ENCODE measurements around the gene ACOX3. TPM values are rescaled to one million over a fixed set of nuclear protein-coding genes. Genes with fewer than 3 reads are reported as not detected.

Gene ACOX3
- total RNA-seq, 1 experiment from 2014 or later: 17.9 TPM

GRCh38 chr4:8383451-8384160 lies 56.9 kb downstream of the ACOX3 start:
- DNase-seq (ENCODE audit: unreplicated experiment): no peak
- TF ChIP-seq CTCF (IDR thresholded peaks at IDR 0.05; ENCODE audit: unreplicated experiment): no peak
- no peak overlapping the region for H3K4me3 Mint-ChIP-seq (ENCODE audit: unreplicated experiment)
- H3K9me3 Mint-ChIP-seq (ENCODE audit: unreplicated experiment): no peaks in the 10 kb centered on the region
- ChIA-PET POLR2A (no interaction called here), CTCF (interaction anchor here (0.6 kb wide), 1 partner anchor 20 kb away, joined by 3 read pairs; no protein-coding TSS in a partner anchor)
- H3K4me1 Mint-ChIP-seq (ENCODE audit: insufficient read depth, unreplicated experiment): peaks cover 9% of the 10 kb centered on the region
- H3K27me3 Mint-ChIP-seq (ENCODE audit: insufficient read depth, unreplicated experiment): no peaks in the 10 kb centered on the region
- intact Hi-C loops (cut with micrococcal nuclease): no loop called here
- no TSS peak for BruUV-seq (replicated peaks)
- peaks cover 18% of the 10 kb centered on the region for H3K36me3 Mint-ChIP-seq (ENCODE audit: insufficient read depth, unreplicated experiment)
- no peak overlapping the region for H3K27ac Mint-ChIP-seq (ENCODE audit: low read depth, unreplicated experiment)

- ChIA-PET POLR2A (no interaction called here), CTCF (no interaction called here)
- Mint-ChIP-seq H3K4me3 (ENCODE audit: unreplicated experiment) (no peak overlapping the region), H3K4me1 (ENCODE audit: insufficient read depth, unreplicated experiment) (peaks cover 7% of the 10 kb centered on the region), H3K9me3 (ENCODE audit: unreplicated experiment) (no peaks in the 10 kb centered on the region), H3K27me3 (ENCODE audit: insufficient read depth, unreplicated experiment) (no peaks in the 10 kb centered on the region), H3K36me3 (ENCODE audit: insufficient read depth, unreplicated experiment) (peaks cover 13% of the 10 kb centered on the region), H3K27ac (ENCODE audit: low read depth, unreplicated experiment) (no peak overlapping the region)
- intact Hi-C loops (cut with micrococcal nuclease): no loop called here
- BruUV-seq (replicated peaks): no TSS peak
- no peak for DNase-seq (ENCODE audit: unreplicated experiment)
- TF ChIP-seq CTCF (IDR thresholded peaks at IDR 0.05; ENCODE audit: unreplicated experiment): no peak
Observed at GRCh38 chr4:8383016-8383415, 57.5 kb downstream of the ACOX3 start.

GRCh38 chr4:8381814-8382581 lies 58.5 kb downstream of the ACOX3 start:
- H3K9me3 Mint-ChIP-seq (ENCODE audit: unreplicated experiment): no peaks in the 10 kb centered on the region
- DNase-seq (ENCODE audit: unreplicated experiment): no peak
- peaks cover 5% of the 10 kb centered on the region for H3K36me3 Mint-ChIP-seq (ENCODE audit: insufficient read depth, unreplicated experiment)
- H3K4me1 Mint-ChIP-seq (ENCODE audit: insufficient read depth, unreplicated experiment): no peaks in the 10 kb centered on the region
- CTCF ChIA-PET: no interaction called here
- POLR2A ChIA-PET: no interaction called here
- H3K27ac Mint-ChIP-seq (ENCODE audit: low read depth, unreplicated experiment): no peak overlapping the region
- no peaks in the 10 kb centered on the region for H3K27me3 Mint-ChIP-seq (ENCODE audit: insufficient read depth, unreplicated experiment)
- BruUV-seq (replicated peaks): no TSS peak
- H3K4me3 Mint-ChIP-seq (ENCODE audit: unreplicated experiment): no peak overlapping the region
- intact Hi-C loops (cut with micrococcal nuclease): no loop called here
- no peak for TF ChIP-seq CTCF (IDR thresholded peaks at IDR 0.05; ENCODE audit: unreplicated experiment)

GRCh38 chr4:8380511-8381415 lies 59.8 kb downstream of the ACOX3 start:
- H3K4me1 Mint-ChIP-seq (ENCODE audit: insufficient read depth, unreplicated experiment): no peaks in the 10 kb centered on the region
- no peak overlapping the region for H3K4me3 Mint-ChIP-seq (ENCODE audit: unreplicated experiment)
- ChIA-PET CTCF (interaction anchor here (0.7 to 0.8 kb wide), 2 partner anchors 138 to 278 kb away, joined by 3 read pairs; no protein-coding TSS in a partner anchor), POLR2A (no interaction called here)
- no peak overlapping the region for H3K27ac Mint-ChIP-seq (ENCODE audit: low read depth, unreplicated experiment)
- intact Hi-C loops (cut with micrococcal nuclease): no loop called here
- no peak for TF ChIP-seq CTCF (IDR thresholded peaks at IDR 0.05; ENCODE audit: unreplicated experiment)
- BruUV-seq (replicated peaks): no TSS peak
- H3K36me3 Mint-ChIP-seq (ENCODE audit: insufficient read depth, unreplicated experiment): no peaks in the 10 kb centered on the region
- H3K27me3 Mint-ChIP-seq (ENCODE audit: insufficient read depth, unreplicated experiment): no peaks in the 10 kb centered on the region
- no peak for DNase-seq (ENCODE audit: unreplicated experiment)
- H3K9me3 Mint-ChIP-seq (ENCODE audit: unreplicated experiment): no peaks in the 10 kb centered on the region

Data from MCF 10A (cell line).